AG09319 (cell line): ENCODE results near the gene ZSCAN2.

ENCODE experiments used
- DNase-seq: peaks from one replicate; pipeline ENCODE4 v3.0.0-alpha.2; 2010; ENCODE audit warnings: low read depth; ENCODE audit errors: extremely low read depth
- TF ChIP-seq, protein P1 (sequence below): IDR thresholded peaks from 2 replicates; pipeline ENCODE4 v1.5.1; 2011; ENCODE audit warnings: low read depth, mild to moderate bottlenecking, inconsistent platforms, low read length, moderate library complexity

ZSCAN2 gene

DNA sequence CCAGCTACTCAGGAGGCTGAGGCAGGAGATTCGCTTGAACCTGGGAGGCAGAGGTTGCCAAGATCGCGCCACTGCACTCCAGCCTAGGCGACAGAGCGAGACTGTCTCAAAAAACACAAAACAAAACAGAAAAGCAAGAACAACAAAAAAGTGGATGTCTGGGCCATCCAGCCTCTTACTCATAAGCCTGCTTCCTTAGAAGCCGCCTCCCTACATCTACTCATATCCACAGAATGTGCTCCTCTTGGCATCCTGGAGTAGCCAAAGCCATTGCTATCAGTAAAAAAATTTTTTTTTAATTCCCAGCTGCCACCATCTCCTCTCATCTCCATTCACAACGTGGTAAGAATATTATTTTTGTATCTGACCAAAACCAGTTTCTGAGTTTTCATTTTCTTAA lies 10.8 kb downstream of the ZSCAN2 start:
- no peak for DNase-seq
- TF ChIP-seq, protein P1, sequence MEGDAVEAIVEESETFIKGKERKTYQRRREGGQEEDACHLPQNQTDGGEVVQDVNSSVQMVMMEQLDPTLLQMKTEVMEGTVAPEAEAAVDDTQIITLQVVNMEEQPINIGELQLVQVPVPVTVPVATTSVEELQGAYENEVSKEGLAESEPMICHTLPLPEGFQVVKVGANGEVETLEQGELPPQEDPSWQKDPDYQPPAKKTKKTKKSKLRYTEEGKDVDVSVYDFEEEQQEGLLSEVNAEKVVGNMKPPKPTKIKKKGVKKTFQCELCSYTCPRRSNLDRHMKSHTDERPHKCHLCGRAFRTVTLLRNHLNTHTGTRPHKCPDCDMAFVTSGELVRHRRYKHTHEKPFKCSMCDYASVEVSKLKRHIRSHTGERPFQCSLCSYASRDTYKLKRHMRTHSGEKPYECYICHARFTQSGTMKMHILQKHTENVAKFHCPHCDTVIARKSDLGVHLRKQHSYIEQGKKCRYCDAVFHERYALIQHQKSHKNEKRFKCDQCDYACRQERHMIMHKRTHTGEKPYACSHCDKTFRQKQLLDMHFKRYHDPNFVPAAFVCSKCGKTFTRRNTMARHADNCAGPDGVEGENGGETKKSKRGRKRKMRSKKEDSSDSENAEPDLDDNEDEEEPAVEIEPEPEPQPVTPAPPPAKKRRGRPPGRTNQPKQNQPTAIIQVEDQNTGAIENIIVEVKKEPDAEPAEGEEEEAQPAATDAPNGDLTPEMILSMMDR = no peak

GRCh38 chr15:84616235-84616634 lies 15.4 kb downstream of the ZSCAN2 start:
- no peak for DNase-seq
- TF ChIP-seq, protein P1 = no peak

DNA sequence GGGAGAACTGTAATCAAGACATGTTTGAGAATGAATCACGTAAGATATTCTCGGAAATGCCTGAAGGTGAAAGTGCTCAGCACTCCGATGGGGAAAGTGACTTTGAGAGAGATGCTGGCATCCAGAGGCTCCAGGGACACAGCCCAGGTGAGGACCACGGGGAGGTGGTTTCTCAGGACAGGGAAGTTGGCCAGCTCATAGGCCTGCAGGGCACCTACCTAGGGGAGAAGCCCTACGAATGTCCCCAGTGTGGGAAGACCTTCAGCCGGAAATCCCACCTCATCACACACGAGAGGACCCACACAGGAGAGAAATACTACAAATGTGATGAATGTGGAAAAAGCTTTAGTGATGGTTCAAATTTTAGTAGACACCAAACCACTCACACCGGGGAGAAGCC lies 19.8 kb downstream of the ZSCAN2 start:
- TF ChIP-seq, protein P1 = no peak
- DNase-seq = no peak

DNA sequence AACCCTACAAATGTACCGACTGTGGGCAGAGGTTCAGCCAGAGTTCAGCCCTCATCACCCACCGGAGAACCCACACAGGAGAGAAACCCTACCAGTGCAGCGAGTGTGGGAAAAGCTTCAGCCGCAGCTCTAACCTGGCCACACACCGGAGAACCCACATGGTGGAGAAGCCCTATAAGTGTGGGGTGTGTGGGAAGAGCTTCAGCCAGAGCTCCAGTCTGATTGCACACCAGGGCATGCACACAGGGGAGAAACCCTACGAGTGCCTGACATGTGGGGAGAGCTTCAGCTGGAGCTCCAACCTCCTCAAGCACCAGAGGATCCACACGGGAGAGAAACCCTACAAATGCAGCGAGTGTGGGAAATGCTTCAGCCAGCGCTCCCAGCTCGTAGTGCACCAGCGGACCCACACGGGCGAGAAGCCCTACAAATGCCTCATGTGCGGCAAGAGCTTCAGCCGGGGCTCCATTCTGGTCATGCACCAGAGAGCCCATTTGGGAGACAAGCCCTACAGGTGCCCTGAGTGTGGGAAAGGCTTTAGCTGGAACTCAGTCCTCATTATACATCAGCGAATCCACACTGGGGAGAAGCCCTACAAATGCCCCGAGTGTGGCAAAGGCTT lies 20.7 kb downstream of the ZSCAN2 start:
- no peak for DNase-seq
- TF ChIP-seq, protein P1 = no peak

- DNase-seq = no peak
Measured at GRCh38 chr15:84624359-84624758, 23.6 kb downstream of the ZSCAN2 start.

DNA sequence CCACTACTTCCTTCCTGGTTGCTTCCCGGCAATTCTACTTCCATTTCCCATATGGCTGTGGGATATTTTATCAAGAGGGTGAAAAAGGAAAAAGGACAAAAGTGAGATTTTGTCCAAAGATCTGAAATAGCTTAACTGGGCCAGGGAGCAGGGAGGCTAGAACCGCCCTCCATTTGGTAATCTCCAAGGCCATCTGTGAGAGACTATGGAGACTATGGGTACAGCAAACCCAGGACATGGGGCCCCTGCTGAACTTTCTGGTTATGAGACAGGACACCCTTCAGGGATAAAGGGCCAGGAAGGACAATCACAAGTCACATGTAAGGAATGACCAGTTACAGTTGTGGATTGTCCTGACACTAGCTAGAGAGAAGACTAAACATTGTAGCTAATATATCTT lies 24.3 kb downstream of the ZSCAN2 start:
- no peak for DNase-seq

More at GRCh38 chr15:84624359-84624758, 23.6 kb downstream of the ZSCAN2 start:
- TF ChIP-seq, protein P1 = no peak

GRCh38 chr15:84629033-84629432 lies 28.2 kb downstream of the ZSCAN2 start:
- DNase-seq = no peak
- TF ChIP-seq, protein P1 = no peak

More for the DNA sequence above, 24.3 kb downstream of the ZSCAN2 start:
- TF ChIP-seq, protein P1 = no peak
